Activated CD4-positive, alpha-beta T cell treated with anti-CD3 and anti-CD28 coated beads, Interleukin-2, amount 10 ng/mL, durations not matched to agents 24 days and 14 days (primary cell): ENCODE data around the gene CORIN. TPM values are rescaled to one million over a fixed set of nuclear protein-coding genes. Genes with fewer than 3 reads are reported as not detected.
"Not testable (repeated sequence)": the region's sequence is repeated elsewhere in the genome, so short reads cannot be mapped to it uniquely, and the experiment has no call there.

Experiments
- DNase-seq: peaks from one replicate; pipeline ENCODE4 v3.0.0; 2022
- H3K27ac Mint-ChIP-seq: one replicate; pipeline ENCODE4 v1.8.0; 2022; ENCODE audit warnings: mild to moderate bottlenecking, mixed read lengths
- H3K27me3 Mint-ChIP-seq: one replicate; pipeline ENCODE4 v1.8.0; 2022; ENCODE audit warnings: mixed read lengths
- H3K36me3 Mint-ChIP-seq: one replicate; pipeline ENCODE4 v1.8.0; 2022; ENCODE audit warnings: low read depth, mild to moderate bottlenecking, mixed read lengths
- H3K4me1 Mint-ChIP-seq: one replicate; pipeline ENCODE4 v1.8.0; 2021; ENCODE audit warnings: mixed read lengths
- H3K4me3 Mint-ChIP-seq: one replicate; pipeline ENCODE4 v1.8.0; 2022; ENCODE audit warnings: mild to moderate bottlenecking, moderate library complexity, mixed read lengths
- H3K9me3 Mint-ChIP-seq: one replicate; pipeline ENCODE4 v1.8.0; 2021; ENCODE audit warnings: mixed read lengths
- intact Hi-C: fragments of 100-400 bp; cut with micrococcal nuclease; formaldehyde crosslinking; loops from one replicate; pipeline ENCODE4 v1.15.1; 2023
- total RNA-seq: library from RNA; stranded (reverse); gene quantifications from 2 replicates; pipeline ENCODE4 v1.2.3, GENCODE V29; 2022

The CORIN gene
- total RNA-seq, 1 donor from 2014 or later, result 0.51 TPM

DNA sequence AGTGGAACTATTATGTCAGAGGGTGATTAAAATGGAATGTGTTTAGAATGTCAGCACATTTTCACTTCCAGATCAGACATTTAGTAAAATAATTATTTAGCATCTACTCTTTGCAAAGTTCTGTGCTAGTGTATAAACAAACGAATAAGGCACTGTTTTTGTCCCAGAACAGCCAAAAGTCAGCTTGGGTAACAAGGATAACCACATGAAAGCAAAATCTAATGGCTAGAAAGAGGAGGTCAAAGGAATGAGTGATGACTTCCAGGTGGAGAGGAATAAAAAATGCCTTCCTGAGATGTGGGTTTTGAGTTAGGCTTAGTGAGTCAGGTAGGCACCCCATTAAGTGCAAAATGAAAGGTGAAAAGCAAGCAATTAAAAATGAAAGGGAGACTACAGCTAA, 240.2 kb downstream of the CORIN start:
- no peaks in the 10 kb centered on the region for H3K4me1 Mint-ChIP-seq
- no peak for DNase-seq
- no peak overlapping the region for H3K4me3 Mint-ChIP-seq
- intact Hi-C loops, result no loop called here
- no peaks in the 10 kb centered on the region for H3K9me3 Mint-ChIP-seq
- no peaks in the 10 kb centered on the region for H3K27me3 Mint-ChIP-seq
- H3K36me3 Mint-ChIP-seq, result no peaks in the 10 kb centered on the region
- H3K27ac Mint-ChIP-seq, result no peak overlapping the region

DNA sequence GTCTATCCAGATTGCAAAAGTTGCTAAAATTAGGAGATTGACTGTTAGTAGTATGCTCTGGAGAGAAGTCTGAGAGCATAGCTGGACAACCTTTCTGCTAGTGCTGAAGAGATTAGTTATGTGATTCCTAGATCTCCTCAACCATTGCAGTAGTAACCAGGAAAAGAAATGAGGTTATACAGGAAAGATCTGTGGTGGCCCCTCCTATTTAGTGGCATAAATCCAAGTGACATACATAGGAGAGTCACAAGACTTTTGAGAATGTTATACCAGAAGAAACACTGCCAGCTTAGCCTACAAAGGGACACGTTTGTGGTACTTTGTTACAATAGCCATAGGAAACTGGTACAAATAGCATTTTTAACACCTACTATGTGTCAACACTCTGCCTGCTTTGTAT, 247.5 kb downstream of the CORIN start:
- Mint-ChIP-seq H3K27ac (no peak overlapping the region), H3K27me3 (no peaks in the 10 kb centered on the region), H3K36me3 (no peaks in the 10 kb centered on the region), H3K9me3 (peaks cover 3% of the 10 kb centered on the region), H3K4me3 (no peak overlapping the region), H3K4me1 (no peaks in the 10 kb centered on the region)
- DNase-seq, result no peak
- intact Hi-C loops, result no loop called here

DNA sequence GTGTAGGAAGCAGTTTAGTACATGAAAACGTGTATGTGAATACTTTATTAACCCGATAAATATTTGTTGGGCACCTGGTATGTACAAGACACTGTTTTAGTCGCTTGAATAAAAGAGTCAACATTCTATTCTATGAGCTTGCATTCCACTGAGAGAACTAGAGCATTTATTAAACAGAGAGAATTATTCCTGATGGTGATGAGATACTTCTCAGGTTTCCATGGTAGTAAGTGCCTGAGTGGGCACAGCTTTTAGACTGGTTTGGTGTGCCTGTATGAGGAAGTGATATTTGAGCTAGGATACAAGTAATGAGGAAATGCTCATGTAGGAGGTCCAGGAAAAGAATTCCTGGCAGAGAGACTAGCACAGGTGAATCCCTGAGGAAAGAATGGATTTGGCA, 258.6 kb downstream of the CORIN start:
- intact Hi-C loops, result no loop called here

GRCh38 chr4:47577779-47578553, 259.9 kb downstream of the CORIN start:
- no peaks in the 10 kb centered on the region for H3K27me3 Mint-ChIP-seq
- H3K4me3 Mint-ChIP-seq, result no peak overlapping the region
- no peaks in the 10 kb centered on the region for H3K9me3 Mint-ChIP-seq
- DNase-seq, result no peak
- intact Hi-C loops, result no loop called here
- H3K27ac Mint-ChIP-seq, result no peak overlapping the region
- H3K36me3 Mint-ChIP-seq, result no peaks in the 10 kb centered on the region
- no peaks in the 10 kb centered on the region for H3K4me1 Mint-ChIP-seq

More for the DNA sequence above, 258.6 kb downstream of the CORIN start:
- H3K36me3 Mint-ChIP-seq, result no peaks in the 10 kb centered on the region
- H3K27me3 Mint-ChIP-seq, result no peaks in the 10 kb centered on the region
- H3K4me1 Mint-ChIP-seq, result no peaks in the 10 kb centered on the region
- no peak for DNase-seq
- no peaks in the 10 kb centered on the region for H3K9me3 Mint-ChIP-seq
- H3K4me3 Mint-ChIP-seq, result no peak overlapping the region
- no peak overlapping the region for H3K27ac Mint-ChIP-seq

DNA sequence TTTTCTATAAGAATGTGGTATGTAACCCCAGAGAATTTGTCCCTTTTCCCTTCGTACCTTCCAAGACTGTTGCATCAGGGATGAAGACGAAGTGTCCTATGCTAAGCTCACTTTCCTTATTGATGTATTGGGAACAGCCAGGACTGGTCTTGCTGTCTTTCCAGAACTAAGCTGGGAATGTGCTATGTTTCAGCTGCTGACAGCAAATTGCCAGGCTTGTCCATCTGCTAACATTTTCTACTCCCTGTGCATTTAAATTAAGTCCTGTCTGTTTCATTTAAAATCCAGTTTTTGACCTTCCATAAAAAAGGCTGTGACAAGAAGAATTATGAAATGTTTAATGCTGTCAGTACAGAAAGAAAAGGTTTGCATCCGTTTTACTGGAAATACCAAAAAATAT, 264.9 kb downstream of the CORIN start:
- no peaks in the 10 kb centered on the region for H3K36me3 Mint-ChIP-seq
- no peaks in the 10 kb centered on the region for H3K4me1 Mint-ChIP-seq
- no peak for DNase-seq
- H3K9me3 Mint-ChIP-seq, result no peaks in the 10 kb centered on the region
- no peak overlapping the region for H3K27ac Mint-ChIP-seq
- H3K27me3 Mint-ChIP-seq, result no peaks in the 10 kb centered on the region
- no peak overlapping the region for H3K4me3 Mint-ChIP-seq
- intact Hi-C loops, result no loop called here

GRCh38 chr4:47570816-47571215, 267.1 kb downstream of the CORIN start:
- no peaks in the 10 kb centered on the region for H3K4me1 Mint-ChIP-seq
- no peaks in the 10 kb centered on the region for H3K9me3 Mint-ChIP-seq
- no peak for DNase-seq
- H3K27me3 Mint-ChIP-seq, result no peaks in the 10 kb centered on the region
- H3K4me3 Mint-ChIP-seq, result no peak overlapping the region
- H3K36me3 Mint-ChIP-seq, result no peaks in the 10 kb centered on the region
- intact Hi-C loops, result no loop called here
- no peak overlapping the region for H3K27ac Mint-ChIP-seq

DNA sequence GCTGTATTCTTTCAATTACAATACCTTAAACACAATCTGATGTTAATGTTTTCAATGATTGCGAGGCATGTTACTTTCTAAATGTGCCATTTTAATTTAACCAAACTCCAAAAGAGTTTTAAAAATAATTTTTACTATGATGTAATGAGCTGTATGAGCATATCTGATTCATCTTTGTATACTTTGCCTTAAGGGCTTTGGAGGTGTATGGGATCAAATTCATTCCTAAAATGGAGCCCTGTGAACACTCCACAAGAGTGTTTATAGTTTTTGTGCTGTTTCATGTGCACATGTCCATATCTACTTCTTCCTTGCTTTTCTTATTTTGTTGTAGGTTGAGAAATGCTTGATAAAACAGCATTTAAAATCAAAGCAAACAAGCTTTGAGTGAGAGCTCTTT, 270.4 kb downstream of the CORIN start:
- no peaks in the 10 kb centered on the region for H3K27me3 Mint-ChIP-seq
- no peak overlapping the region for H3K4me3 Mint-ChIP-seq

GRCh38 chr4:47566969-47567368, 270.9 kb downstream of the CORIN start:
- no peak overlapping the region for H3K4me3 Mint-ChIP-seq
- DNase-seq, result no peak
- no peak overlapping the region for H3K27ac Mint-ChIP-seq
- intact Hi-C loops, result no loop called here
- no peaks in the 10 kb centered on the region for H3K9me3 Mint-ChIP-seq
- H3K4me1 Mint-ChIP-seq, result peaks cover 6% of the 10 kb centered on the region
- H3K27me3 Mint-ChIP-seq, result no peaks in the 10 kb centered on the region
- no peaks in the 10 kb centered on the region for H3K36me3 Mint-ChIP-seq

More for the DNA sequence above, 270.4 kb downstream of the CORIN start:
- DNase-seq, result no peak
- Mint-ChIP-seq H3K4me1 (peaks cover 2% of the 10 kb centered on the region), H3K36me3 (no peaks in the 10 kb centered on the region), H3K9me3 (no peaks in the 10 kb centered on the region), H3K27ac (no peak overlapping the region)
- intact Hi-C loops, result no loop called here

DNA sequence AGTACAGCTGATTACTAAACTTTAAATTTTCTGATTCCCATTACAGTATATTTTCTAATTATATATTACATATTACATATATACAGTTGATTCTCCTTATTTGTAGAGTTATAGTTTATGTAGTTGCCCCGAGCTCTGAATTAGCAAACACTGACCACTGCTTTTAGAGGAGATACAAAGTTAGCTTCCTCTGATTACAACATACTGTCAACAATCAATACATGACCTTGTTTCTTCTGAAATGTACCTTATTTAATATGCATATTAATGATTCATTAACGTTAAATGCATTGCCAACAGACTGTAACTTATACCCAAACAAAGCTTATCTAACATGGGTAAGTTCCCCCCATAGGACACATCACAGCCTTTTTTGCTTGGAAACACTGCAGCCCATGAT, 271.3 kb downstream of the CORIN start:
- DNase-seq, result no peak
- Mint-ChIP-seq H3K36me3 (no peaks in the 10 kb centered on the region), H3K27ac (no peak overlapping the region), H3K4me3 (no peak overlapping the region), H3K9me3 (no peaks in the 10 kb centered on the region), H3K27me3 (no peaks in the 10 kb centered on the region), H3K4me1 (peaks cover 6% of the 10 kb centered on the region)
- intact Hi-C loops, result no loop called here

DNA sequence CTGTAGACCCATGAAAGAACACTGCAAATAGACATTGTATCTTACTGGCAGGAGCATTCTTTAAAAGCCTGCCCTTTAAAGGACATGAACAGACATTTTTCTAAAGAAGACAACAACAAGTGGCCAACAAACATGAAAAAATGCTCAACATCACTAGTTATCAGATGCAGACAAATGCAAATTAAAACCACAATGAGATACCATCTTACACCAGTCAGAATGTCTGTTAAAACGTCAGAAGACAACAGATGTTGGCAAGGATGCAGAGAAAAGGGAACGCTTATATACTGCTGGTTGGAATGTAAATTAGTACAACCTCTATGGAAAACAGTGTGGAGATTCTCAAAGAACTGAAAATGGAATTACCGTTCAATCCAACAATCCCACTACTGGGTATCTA, 275.6 kb downstream of the CORIN start:
- Mint-ChIP-seq H3K4me1 (peaks cover 9% of the 10 kb centered on the region), H3K9me3 (no peaks in the 10 kb centered on the region), H3K36me3 (no peaks in the 10 kb centered on the region), H3K4me3 (no peak overlapping the region), H3K27ac (no peak overlapping the region), H3K27me3 (no peaks in the 10 kb centered on the region)
- intact Hi-C loops, result no loop called here
- no peak for DNase-seq

GRCh38 chr4:47561331-47561730, 276.5 kb downstream of the CORIN start:
- DNase-seq, result no peak
- intact Hi-C loops, result no loop called here
- Mint-ChIP-seq H3K27me3 (no peaks in the 10 kb centered on the region), H3K36me3 (no peaks in the 10 kb centered on the region), H3K9me3 (no peaks in the 10 kb centered on the region), H3K4me1 (peaks cover 9% of the 10 kb centered on the region), H3K4me3 (no peak overlapping the region), H3K27ac (no peak overlapping the region)

DNA sequence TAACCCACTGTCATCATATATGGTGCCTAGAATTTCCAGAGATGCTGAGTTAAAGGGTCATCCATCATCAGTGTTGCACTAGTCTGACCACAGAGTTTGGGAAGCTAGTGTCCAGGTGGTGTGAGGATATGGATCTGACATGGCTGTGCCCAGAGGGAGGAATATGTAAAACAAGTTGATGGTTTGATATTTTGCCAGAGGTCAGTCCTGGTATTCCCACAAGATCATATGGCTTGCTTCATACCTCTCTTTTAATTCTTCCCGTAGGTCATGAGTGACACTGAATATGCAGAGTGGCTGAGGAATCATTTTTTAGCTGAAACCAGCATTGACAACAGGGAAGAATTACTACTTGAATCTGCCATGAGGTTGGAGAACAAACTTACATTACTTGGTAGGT, 277.2 kb downstream of the CORIN start:
- Mint-ChIP-seq H3K9me3 (no peaks in the 10 kb centered on the region), H3K27me3 (no peaks in the 10 kb centered on the region), H3K27ac (no peak overlapping the region), H3K4me3 (no peak overlapping the region), H3K36me3 (no peaks in the 10 kb centered on the region), H3K4me1 (peaks cover 9% of the 10 kb centered on the region)
- no peak for DNase-seq
- intact Hi-C loops, result no loop called here

- Mint-ChIP-seq H3K36me3 (no peaks in the 10 kb centered on the region), H3K27ac (no peak overlapping the region), H3K4me3 (no peak overlapping the region), H3K27me3 (no peaks in the 10 kb centered on the region), H3K9me3 (no peaks in the 10 kb centered on the region), H3K4me1 (peaks cover 5% of the 10 kb centered on the region)
- DNase-seq, result no peak
- intact Hi-C loops, result no loop called here
Measured at GRCh38 chr4:47557255-47557654, 280.6 kb downstream of the CORIN start.

DNA sequence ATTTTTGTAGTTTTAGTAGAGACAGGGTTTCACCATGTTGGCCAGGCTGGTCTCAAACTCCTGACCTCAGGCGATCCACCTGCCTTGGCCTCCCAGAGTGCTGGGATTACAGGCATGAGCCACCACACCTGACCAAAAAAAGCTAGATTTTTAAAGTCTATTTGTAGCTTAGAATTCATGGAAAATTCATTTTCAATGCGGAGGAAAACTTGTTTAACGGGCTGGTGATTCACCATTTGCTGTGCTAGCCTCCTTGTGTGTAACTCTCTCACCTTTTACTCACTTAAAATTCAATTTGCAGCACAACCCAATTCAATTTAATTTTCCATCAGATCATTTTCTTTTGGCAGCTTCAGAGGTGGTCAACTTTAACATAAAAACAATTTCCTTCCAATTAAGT, 281.9 kb downstream of the CORIN start:
- DNase-seq, H3K27ac Mint-ChIP-seq, H3K36me3 Mint-ChIP-seq, H3K9me3 Mint-ChIP-seq, H3K27me3 Mint-ChIP-seq, H3K4me1 Mint-ChIP-seq, H3K4me3 Mint-ChIP-seq, intact Hi-C loops: not testable (repeated sequence)
